ENCODE data around the gene CTXND2. TPM values are rescaled to one million over a fixed set of nuclear protein-coding genes. Genes with fewer than 3 reads are reported as not detected.

Gene CTXND2
- total and polyA plus RNA-seq, 9 of the 15 experiments (the other 6 are each of a cell fraction or from before 2014, with no cell fraction given) = not detected

DNA sequence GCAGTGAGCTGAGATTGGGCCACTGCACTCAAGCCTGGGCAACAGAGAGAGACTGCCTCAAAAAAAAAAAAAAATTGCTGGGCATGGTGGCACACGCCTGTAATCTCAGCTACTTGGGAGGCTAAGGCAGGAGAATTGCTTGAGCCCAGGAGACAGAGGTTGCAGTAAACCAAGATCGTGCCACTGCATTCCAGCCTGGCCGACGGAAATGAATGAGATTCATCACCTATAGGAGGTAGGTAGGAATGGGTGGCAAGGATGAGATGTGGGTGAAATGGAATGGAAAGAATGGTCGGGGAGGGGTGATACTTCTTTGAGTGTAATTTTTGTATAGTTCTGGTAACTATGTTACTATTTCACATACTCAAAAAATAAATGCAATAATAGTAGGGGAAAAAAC is 15.4 kb downstream of the CTXND2 start:
- 79% methylated on average over 5 of the region's 5 CpGs for WGBS (ENCODE audit: insufficient coverage, low coverage, missing lambda C conversion rate)
- Histone ChIP-seq H3K27ac (ENCODE audit: extremely low read depth, low read depth, low read length) (no peak overlapping the region), H3K4me1 (replicated peaks in 1 of 2; ENCODE audit: control insufficient read depth in 2 of 2, insufficient read depth in 2 of 2, low read length in 2 of 2) (0 out of 5 replicates have a peak, but pooled peaks cover 0 to 2% of the 10 kb centered on the region in 2 experiments), H3K9me1 (ENCODE audit: control insufficient read depth, insufficient read depth, low read length) (no peaks in the 10 kb centered on the region), H3K4me3 (no peak overlapping the region), H4K20me1 (replicated peaks; ENCODE audit: control insufficient read depth, insufficient read depth, low read length) (no peaks in the 10 kb centered on the region), H2AFZ (ENCODE audit: low read depth, low read length) (no peak overlapping the region), H3K79me2 (ENCODE audit: control insufficient read depth, insufficient read depth, low read length) (no peaks in the 10 kb centered on the region), H3K27me3 (ENCODE audit: control insufficient read depth in 2 of 2, insufficient read depth in 2 of 2, low read length in 2 of 2) (no peaks in the 10 kb centered on the region), H3K36me3 (ENCODE audit: control insufficient read depth, insufficient read depth, low read length) (no peaks in the 10 kb centered on the region), H3K9ac (ENCODE audit: insufficient read depth in 1 of 2, low read depth in 2 of 2, low read length in 2 of 2) (no peak overlapping the region), H3K4me2 (ENCODE audit: insufficient read depth, low read length) (no peak overlapping the region), H3K9me3 (replicated peaks; ENCODE audit: control insufficient read depth, insufficient read depth, low read depth, low read length) (no peaks in the 10 kb centered on the region)
- ChIA-PET POLR2A (no interaction called here), CTCF (ENCODE audit: low intra/inter-chr PET ratio) (no interaction called here)
- no peak for DNase-seq (ENCODE audit: extremely low read depth in 1 of 4, low spot score in 3 of 4)
- no peak for ATAC-seq
- BruUV-seq (replicated peaks) = no TSS peak
- no peak for FAIRE-seq
- TF ChIP-seq FOSL1 (tag; conservative IDR thresholded peaks at IDR 0.05) = no peak
- TF ChIP-seq KLF13 (tag; IDR thresholded peaks at IDR 0.05; ENCODE audit: borderline replicate concordance, low read depth) = no peak
- no peak for TF ChIP-seq ZC3H4 (CRISPR knock-in tag; IDR thresholded peaks at IDR 0.05; ENCODE audit: borderline replicate concordance)
- no peak for TF ChIP-seq BCL6 (CRISPR knock-in tag; IDR thresholded peaks at IDR 0.05)
- TF ChIP-seq ASH1L (IDR thresholded peaks at IDR 0.05; ENCODE audit: borderline replicate concordance, low read depth, partially characterized antibody) = no peak
- no peak for TF ChIP-seq RFX5 (IDR thresholded peaks at IDR 0.05; ENCODE audit: low read depth, low read length)
- no peak for TF ChIP-seq TCFL5 (CRISPR knock-in tag; conservative IDR thresholded peaks at IDR 0.05)
- TF ChIP-seq RUNX1 (IDR thresholded peaks at IDR 0.05; ENCODE audit: low read depth) = no peak
- TF ChIP-seq, protein P1, sequence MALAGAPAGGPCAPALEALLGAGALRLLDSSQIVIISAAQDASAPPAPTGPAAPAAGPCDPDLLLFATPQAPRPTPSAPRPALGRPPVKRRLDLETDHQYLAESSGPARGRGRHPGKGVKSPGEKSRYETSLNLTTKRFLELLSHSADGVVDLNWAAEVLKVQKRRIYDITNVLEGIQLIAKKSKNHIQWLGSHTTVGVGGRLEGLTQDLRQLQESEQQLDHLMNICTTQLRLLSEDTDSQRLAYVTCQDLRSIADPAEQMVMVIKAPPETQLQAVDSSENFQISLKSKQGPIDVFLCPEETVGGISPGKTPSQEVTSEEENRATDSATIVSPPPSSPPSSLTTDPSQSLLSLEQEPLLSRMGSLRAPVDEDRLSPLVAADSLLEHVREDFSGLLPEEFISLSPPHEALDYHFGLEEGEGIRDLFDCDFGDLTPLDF (CRISPR knock-in tag; IDR thresholded peaks at IDR 0.05) = no peak
- no peak for TF ChIP-seq ZNF696 (CRISPR knock-in tag; conservative IDR thresholded peaks at IDR 0.05)
- TF ChIP-seq XRCC4 (IDR thresholded peaks at IDR 0.05; ENCODE audit: extremely low read depth, insufficient read depth, insufficient read length) = no peak
- intact Hi-C loops (cut with micrococcal nuclease) = no loop called here
- in situ Hi-C loops (cut with MboI) = no loop called here
